Activated CD4-positive, CD25-positive, alpha-beta regulatory T cell treated with anti-CD3 and anti-CD28 coated beads, Interleukin-2, amount 50 U/mL, for 72 hours (primary cell): ENCODE results near the gene CDKL4.
"Not testable (repeated sequence)": the region's sequence is repeated elsewhere in the genome, so short reads cannot be mapped to it uniquely, and the experiment has no call there.

Experiments used
- DNase-seq: peaks from one replicate; pipeline ENCODE4 v3.0.0; 2021

CDKL4 gene

DNA sequence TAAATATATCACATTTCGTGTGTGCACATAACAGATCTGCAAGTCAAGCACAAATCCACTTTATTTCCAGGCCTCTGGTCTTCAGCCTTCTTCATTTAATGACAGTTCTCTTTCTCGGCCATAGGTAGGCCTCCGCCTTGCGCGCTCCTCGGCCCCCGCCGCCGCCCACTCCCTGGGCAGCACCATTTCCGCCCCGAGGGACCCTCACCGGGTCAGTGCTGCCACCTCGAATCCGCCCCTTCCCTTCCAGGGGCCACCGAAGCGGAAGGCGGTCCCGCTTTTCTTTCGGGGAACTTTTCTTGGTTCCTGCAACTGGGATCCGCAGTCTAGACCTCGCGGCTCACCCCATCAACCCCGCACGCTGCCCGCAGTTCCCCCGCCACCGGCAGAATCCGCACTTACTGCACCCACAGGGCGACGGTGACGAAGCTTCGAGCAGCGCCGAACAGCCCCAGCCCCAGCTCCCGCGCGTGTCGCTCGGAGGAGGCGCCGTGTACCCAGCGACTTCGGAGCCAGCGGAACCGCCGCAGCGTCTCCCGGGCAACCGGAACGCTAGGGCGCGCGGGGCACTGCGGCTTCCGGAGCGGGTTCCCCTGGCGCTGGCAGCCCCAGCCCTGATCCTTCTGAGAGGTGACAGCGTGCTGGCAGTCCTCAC, at the start of gene CDKL4:
TSS of gene CDKL4 (minus strand) at position 502 of the 655 bp plus-strand sequence.
- peak; percentile 53 for DNase-seq

DNA sequence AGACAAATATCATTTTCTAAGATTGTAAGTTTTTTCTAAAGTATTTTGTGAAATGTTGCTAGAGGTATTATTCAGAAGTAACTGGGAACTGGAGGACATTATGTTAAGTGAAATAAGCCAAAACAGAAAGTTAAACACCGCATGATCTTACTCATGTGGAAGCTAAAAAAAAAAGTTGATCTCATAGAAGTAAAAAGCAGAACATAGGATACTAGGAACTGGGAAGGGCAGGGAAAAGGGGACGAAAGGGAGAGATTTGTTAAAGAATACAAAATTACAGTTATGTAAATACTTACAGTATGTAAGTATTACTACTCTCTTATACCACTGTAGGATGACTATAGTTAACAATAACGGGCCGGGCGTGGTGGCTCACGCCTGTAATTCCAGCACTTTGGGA, 46.7 kb upstream of the CDKL4 start:
- DNase-seq: no peak

DNA sequence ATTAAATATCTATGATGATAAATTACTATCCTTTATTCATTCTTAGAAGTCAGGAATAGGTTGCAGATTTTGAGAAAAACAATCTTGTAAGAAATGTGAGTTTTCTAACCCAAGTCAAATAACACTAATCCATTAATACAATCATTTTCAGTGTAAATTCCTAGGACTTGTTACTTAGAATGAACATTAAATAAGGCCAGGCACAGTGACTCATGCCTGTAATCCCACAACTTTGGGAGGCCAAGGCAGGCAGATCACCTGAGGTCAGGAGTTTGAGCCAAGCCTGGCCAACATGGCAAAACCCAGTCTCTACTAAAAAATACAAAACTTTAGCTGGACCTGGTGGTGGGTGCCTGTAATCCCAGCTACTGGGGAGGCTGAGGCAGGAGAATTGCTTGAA, 45.8 kb upstream of the CDKL4 start:
- no peak for DNase-seq

DNA sequence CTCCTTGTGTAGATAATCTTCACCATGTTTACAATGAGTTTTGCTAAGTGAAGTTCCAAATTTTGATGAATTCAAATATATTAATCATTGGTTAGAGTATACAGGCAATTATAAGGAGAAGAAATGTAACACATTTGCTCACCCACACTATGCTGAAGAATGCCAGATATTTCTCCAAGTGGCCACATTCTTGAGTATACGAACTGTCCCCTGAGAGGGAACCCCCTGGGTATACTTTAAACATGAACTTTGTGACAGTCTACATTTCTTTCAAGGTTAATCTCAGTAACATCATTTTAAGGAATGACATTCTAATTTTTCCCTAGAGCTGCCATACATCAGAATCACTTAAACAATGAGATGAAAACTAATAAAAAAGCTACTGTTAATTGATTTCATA, 39.8 kb upstream of the CDKL4 start:
- no peak for DNase-seq

DNA sequence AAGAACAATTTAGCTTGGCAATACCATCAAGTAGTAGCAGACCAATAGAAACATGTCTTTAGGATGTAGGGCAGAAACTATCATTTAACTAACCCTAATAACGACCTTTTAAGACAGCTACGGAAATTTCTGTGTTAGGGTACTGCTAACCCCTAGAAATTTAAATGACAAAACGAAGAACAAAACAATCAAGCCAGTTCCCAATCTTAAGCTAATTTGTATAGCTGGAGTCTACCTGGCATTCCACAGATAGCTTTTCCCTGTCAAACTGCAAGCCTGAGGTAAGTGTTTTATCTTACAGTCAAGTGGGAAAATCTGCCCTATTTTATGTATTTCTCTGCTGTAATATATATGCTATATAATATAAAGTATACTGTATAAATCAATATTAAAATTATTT, 37.6 kb upstream of the CDKL4 start:
- no peak for DNase-seq

DNA sequence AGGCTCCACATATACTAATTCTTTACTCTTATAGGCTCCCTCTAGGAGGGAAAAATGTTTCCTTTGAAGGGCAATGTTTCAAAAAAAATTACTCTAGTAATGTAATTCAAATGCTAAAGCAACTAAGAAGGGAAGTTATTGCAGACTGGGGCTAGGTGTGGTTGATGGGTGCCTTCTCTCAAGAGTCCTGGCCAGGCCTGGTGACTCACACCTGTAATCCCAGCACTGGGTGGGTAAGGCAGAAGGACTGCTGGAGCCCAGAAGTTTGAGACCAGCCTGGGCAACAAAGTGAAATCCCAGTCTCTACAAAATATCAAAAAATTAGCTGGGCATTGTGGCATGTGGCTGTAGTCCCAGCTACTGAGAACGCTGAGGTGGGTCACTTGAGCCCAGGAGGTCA, 31.2 kb upstream of the CDKL4 start:
- no peak for DNase-seq

DNA sequence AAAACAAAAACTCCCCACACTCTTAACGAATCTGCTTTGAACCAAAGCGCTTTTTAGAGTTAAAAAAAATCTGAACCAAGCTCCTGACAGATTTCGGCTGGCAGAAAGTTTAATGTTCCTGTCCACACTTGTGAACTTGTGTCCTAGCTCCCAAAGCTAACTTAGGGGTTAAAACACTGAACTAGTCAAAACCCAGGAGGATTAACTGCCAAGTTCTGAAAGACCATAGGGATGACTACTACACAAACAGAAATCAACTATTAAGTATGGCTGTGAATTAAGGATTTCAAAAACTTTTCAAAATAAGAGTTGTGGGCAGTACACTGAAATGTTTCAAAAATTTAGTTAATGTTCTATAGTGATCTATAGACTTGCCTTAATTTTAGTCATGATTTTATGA, 26.2 kb upstream of the CDKL4 start:
- DNase-seq: no peak

DNA sequence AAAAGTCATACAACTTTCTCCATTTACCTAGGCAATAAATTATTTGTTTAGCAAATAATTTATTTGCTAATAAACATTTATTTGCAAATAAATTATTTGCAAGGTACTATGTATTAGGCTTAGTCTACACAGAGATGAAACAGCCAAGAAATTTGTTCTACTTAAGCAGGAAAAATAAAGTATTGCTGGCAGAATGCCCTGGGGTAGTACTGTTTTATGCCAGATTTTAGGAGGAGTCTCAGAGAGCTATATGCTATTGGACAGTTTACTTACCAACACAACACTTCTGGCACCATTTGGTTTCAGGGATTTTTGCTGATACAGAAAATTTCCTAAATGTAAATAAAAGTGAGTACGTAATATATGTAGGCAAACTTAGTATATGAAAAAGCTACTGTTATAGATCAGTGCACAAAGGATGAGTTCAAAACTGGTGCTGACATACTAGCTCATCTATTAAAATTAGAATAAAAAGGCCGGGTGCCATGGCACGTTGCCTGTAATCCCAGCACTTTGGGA, 23.2 kb upstream of the CDKL4 start:
- DNase-seq: no peak

DNA sequence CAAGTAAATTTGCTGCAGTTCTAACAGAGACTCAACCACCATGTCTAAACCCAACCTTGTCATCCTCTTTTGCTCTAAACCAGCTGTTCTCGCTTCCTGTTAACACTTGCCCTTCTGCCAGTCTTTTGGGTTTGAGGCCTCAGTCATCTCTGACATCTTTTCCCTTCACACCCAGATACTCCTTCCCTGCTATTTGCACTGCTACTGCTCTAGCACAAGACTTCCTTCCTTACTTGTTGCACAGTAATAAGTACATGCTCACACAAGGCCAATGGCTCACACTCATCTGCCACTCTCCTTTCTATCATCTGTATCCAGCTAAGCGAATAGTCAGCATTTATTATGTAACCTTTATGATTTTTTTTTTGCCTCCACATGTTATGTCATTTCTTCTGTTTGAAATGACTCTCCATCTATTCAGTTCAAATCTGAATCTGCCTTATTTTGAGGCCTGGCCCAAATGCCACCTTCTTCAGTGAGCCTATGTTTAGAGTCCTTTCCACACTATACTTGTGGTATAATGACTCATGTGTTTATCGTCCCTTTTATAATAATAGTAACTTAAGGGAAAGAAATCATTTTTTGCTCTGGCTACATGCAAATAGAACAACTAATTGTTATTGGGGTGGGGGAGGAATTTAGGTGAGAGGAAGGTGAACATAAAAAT, 22.5 kb upstream of the CDKL4 start:
- no peak for DNase-seq

DNA sequence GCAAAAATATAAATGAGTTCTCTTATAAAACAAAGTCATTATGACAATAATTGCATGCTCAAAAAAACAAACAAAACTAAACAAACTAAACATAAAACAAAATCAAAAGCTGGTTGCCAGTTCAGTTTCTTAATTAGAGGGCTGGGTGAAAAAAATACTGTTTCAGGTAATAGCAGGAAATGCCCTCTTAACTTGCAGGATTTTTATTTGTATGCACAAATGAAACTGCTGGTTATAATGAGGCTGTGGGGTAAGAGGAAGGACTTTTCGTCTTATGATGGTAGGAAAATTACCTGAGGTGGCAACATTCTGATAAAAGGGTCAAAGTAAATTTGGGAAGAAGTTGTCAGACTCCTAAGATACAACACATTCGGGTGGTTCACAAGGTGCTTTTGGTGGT, 21.5 kb upstream of the CDKL4 start:
- DNase-seq: no peak

DNA sequence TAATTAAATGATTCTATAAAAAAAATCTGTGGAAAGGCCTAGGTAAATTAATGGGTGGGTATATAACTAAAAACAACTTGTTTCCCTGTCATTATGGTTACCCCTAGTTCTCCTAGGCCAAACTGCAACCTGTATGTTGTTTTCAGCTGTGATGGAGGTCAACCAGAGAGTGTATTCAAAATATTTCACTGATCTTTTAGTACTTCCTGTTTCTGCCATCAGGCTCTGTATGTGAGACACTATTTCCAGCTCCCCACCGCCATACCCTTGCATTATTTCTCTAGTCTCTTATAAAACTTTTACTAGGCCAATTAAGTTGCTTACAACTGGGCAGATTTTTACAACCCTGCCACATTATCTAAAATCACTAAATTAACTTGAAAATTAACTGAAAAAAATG, 21.0 kb upstream of the CDKL4 start:
- DNase-seq: no peak

DNA sequence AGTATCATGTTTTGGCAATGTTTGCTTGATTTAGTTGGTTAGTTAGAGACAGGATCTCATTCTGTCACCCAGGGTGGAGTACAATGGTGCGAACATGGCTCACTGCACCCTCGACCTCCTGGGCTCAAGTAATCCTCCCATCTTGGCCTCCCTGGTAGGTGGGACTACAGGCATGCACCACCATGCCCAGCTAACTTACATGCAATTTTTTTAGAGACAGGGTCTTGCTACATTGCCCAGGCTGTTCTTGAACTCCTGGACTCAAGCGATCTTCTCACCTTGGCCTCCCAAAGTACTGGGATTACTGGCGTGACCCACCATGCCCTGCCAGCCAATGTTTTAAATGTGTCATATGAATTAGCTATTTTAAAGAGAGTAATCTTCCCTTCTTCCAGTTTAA, 16.3 kb upstream of the CDKL4 start:
- no peak for DNase-seq

DNA sequence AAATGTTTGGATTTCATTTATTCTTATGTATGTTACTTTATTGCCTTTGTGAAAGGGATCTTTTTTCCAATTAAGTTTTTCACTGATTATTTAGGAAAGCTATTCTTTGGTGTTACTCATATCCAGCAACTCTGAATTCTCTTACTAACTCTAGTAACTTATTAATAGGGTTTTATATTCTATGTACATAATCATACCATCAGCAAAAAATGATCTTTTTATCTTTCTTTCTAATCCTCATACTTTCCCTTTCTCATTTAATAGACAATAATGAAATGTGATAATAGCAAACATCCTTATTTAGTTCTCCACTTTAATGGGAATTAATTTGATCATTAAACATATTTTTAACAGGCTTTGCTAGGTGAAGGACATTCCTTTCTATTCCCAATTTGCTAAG, 12.3 kb upstream of the CDKL4 start:
- no peak for DNase-seq

DNA sequence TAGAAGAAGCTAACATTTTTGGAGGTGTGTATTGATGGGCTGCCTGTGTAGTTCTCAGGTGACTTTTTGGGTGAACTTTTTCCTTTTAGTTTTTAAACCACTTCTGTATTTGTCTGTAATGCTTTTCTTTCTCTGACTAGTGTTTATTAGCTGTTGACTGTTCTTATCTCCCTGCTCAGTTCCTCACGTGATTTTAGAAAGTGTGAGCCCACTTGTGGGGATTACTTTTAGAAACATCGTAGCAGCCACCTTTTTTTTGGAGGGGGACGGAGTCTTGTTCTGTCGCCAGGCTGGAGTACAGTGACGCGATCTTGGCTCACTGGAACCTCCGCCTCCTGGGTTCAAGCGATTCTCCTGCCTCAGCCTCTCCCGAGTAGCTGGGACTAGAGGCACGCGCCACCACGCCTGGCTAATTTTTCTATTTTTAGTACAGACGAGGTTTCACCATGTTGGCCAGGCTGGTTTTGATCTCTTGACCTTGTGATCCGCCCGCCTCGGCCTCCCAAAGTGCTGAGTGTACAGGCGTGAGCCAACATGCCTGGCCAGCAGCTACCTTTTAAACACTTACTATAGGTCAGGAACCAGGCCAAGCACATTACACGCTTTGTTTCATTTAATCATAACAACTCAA, 9.2 kb upstream of the CDKL4 start:
- no peak for DNase-seq

DNA sequence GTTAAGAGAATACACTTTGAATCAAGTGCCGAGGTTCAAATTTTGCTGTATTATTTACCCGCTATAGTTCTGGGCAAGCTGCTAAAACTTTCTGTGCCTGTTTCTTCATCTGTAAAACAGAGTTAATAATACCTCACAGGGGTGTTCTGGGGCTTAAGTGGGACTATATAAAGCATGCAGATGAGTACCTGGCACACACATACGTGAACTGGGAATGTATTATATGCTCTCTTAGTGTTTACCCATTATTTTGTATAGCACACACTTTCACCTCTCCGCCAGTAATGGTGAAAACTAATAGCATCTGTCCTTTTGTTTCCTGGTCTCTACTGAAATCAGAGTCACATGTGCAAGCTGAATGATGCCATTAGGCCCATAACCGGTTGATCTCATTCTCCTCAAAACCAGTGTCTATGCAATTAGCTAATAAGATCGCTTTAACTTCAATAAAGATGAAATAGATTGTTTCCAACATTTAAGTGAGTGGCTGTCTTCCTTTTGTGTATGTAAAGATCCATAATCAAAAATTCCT, 3.8 kb upstream of the CDKL4 start:
- DNase-seq: no peak

DNA sequence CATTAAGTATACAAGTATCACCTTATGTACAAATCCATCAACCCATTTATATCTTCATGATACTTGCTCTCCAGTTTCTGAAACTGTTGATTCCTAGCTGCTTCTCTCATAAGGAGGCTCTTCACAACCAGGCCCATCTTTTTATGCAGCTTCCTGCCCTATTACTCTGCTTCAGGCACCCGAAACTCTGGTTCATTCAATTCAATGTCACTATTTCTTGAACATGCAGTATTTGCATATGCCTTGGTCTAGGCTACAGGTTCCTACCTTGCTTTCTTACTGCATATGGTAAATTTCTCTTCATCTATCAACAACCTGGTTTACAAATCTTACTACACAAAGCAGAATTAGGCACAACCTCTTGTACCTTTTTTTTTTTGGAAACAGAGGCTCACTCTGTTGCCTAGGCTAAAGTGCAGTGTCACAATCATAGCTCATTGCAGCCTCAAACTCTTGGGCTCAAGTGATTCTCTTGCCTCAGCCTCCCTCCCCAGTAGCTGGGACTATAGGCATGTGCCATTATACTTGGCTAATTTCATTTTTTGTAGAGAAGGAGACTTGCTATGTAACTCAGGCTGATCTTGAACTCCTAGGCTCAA, 2.7 kb upstream of the CDKL4 start:
- DNase-seq: no peak

DNA sequence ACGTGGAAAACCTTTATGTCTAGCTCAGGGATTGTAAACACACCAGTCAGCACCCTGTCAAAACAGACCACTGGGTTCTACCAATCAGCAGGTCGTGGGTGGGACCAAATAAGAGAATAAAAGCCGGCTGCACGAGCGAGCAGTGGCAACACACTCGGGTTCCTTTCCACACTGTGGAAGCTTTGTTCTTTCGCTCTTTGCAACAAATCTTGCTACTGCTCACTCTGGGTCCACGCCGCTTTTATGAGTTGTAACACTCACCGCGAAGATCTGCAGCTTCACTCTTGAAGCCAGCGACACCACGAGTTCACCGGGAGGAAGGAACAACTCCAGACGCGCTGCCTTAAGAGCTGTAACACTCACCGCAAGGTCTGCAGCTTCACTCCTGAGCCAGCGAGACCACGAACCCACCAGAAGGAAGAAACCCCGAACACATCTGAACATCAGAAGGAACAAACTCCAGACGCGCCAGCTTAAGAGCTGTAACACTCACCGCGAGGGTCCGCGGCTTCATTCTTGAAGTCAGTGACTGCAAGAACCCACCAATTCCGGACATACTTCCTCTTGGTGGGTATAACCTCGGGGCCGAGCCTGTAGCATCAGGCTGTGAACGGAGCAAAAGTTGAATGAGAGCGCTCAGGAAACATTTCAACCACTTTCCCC, 1.3 kb upstream of the CDKL4 start:
- DNase-seq: peak; percentile 38

DNA sequence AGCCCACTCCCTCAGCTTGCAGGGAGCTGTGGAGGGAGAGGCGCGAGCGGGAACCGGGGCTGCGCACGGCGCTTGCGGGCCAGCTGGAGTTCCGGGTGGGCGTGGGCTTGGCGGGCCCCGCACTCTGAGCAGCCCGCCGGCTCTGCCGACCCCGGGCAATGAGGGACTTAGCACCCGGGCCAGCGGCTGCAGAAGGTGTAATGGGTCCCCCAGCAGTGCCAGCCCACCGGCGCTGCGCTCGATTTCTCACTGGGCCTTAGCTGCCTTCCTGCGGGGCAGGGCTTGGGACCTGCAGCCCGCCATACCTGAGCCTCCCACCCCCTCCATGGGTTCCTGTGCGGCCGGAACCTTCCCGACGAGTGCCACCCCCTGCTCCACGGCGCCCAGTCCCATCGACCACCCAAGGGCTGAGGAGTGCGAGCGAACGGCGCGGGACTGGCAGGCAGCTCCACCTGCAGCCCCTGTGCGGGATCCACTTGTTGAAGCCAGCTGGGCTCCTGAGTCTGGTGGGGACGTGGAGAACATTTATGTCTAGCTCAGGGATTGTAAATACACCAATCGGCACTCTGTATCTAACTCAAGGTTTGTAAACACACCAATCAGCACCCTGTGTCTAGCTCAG, 582 bp upstream of the CDKL4 start:
- DNase-seq: not testable (repeated sequence)

DNA sequence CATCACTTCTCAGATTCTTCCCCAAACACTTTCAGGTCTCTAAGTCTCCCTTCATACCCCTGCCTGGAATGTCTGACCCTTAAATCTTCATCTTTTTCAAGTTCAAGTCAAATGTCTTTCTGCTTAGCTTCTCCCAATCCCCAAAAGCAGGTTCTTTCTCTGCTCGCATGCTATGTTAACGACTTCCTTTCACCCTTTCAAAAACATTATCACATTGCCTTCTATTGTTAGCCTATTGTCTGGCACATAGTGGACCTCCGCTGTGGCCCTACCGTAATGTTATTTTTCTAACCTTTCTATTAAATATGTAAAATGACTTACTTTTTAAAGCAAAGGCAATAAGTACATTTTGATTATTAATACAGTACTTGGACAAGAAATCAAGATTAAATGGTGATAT, 2.2 kb downstream of the CDKL4 start:
- no peak for DNase-seq

DNA sequence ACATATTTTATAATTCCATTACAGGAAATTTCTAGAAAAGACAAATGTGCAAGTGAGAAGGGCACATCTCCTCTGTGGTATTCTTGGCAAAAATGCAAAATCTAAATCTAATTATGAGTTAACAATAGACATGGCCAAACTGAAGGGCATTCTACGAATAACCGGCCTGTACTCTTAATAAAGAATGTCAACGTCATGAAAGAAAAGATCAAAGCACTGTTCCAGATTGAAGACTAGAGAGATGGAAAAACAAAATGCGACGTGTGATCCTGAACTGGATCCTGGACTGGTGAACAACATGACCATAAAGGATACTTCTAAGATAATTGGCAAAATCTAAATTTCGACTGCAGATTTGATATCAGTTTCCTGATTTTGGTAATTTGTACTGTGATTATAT, 3.0 kb downstream of the CDKL4 start:
- DNase-seq: no peak

DNA sequence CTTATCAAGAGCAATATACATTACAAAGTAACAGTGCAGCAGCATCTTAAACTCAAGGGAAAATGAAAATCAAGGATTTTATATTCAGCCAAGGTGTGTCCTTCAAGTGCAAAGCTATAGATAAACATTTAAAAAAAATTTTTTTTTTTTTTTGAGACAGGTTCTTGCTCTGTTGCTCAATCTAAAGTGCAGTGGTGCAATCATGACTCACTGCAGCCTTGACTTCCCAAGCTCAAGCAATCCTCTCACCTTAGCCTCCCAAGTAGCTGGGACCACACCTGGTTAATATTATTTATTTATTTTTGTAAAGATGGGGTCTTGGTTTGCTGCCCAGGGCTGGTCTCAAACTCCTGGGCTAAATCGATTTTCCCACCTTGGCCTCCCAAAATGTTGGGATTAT, 9.0 kb downstream of the CDKL4 start:
- no peak for DNase-seq

DNA sequence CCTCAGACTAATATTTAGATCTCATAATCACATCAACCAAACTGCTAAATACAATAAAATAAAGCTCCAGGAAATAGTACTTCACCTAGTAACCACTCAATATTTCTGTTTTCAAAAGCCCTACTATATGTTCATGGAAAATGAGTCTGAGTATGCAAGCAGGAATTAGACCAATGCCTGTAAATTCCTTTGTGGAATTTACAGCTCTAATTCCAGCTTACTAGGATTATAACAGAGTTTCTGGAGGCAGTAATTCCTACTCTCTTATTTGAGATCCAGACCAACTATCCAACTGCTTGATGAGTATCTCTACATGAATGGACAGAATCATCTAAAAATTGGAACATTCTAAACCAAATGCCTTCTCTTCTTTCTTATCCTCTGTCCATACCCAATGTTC, 11.6 kb downstream of the CDKL4 start:
- no peak for DNase-seq
